Neural cell (in vitro differentiated cells): ENCODE results near the gene NTN4. TPM values are rescaled to one million over a fixed set of nuclear protein-coding genes. Genes with fewer than 3 reads are reported as not detected.
"Not testable (repeated sequence)": the region's sequence is repeated elsewhere in the genome, so short reads cannot be mapped to it uniquely, and the experiment has no call there.

Experiments used
- H2AFZ ChIP-seq: fragments of 200-600, 300-800 bp; sonication (generic), shearing (Covaris generic); 2 replicates; pipeline ENCODE4 v1.6.0; 2014; ENCODE audit warnings: low read depth, mild to moderate bottlenecking, antibody characterized with exemption, low read length, moderate library complexity
- H3F3A ChIP-seq: fragments of 200-600 bp; shearing (Covaris generic); 2 replicates; pipeline ENCODE4 v1.6.1; 2016; ENCODE audit warnings: mild to moderate bottlenecking, moderate library complexity, mixed read lengths, antibody characterized with exemption, low read length; ENCODE audit not compliant: insufficient read depth, poor library complexity, severe bottlenecking
- H3K27ac ChIP-seq: fragments of 200-600, 300-800 bp; sonication (generic), shearing (Covaris generic); 2 replicates; pipeline ENCODE4 v1.5.1; 2014; ENCODE audit warnings: mild to moderate bottlenecking, low read length, moderate library complexity
- H3K27me3 ChIP-seq: fragments of 300-800, 200-600 bp; sonication (generic), shearing (Covaris generic); 2 replicates; pipeline ENCODE4 v1.6.0; 2014; ENCODE audit warnings: mild to moderate bottlenecking, low read depth, low read length, moderate library complexity; ENCODE audit not compliant: insufficient read depth
- H3K36me3 ChIP-seq: fragments of 300-800, 200-600 bp; sonication (generic), shearing (Covaris generic); 2 replicates; pipeline ENCODE4 v1.5.1; 2014; ENCODE audit warnings: mild to moderate bottlenecking, antibody characterized with exemption, low read length, moderate library complexity; ENCODE audit not compliant: insufficient read depth
- H3K4me2 ChIP-seq: fragments of 300-800, 200-600 bp; sonication (generic), shearing (Covaris generic); 2 replicates; pipeline ENCODE4 v1.6.0; 2014; ENCODE audit warnings: mild to moderate bottlenecking, low read length
- H3K4me3 ChIP-seq: fragments of 300-800, 200-600 bp; sonication (generic), shearing (Covaris generic); 2 replicates; pipeline ENCODE4 v1.5.1; 2014; ENCODE audit warnings: mild to moderate bottlenecking, low read length, moderate library complexity
- H3K79me2 ChIP-seq: fragments of 200-600 bp; shearing (Covaris generic); replicated peaks from 2 replicates; pipeline ENCODE4 v1.6.0; 2014; ENCODE audit warnings: mild to moderate bottlenecking, low read length, moderate library complexity; ENCODE audit not compliant: insufficient read depth
- H3K9ac ChIP-seq: fragments of 300-800, 200-600 bp; sonication (generic), shearing (Covaris generic); 2 replicates; pipeline ENCODE4 v1.6.1; 2016; ENCODE audit warnings: mild to moderate bottlenecking, low read length, mixed read lengths
- H3K9me2 ChIP-seq: fragments of 200-600 bp; shearing (Covaris generic); 2 replicates; pipeline ENCODE4 v1.6.1; 2016; ENCODE audit warnings: mild to moderate bottlenecking, low read length, mixed read lengths; ENCODE audit not compliant: insufficient read depth
- H3K9me3 ChIP-seq: fragments of 200-600, 300-800 bp; sonication (generic), shearing (Covaris generic); 2 replicates; pipeline ENCODE4 v1.6.1; 2016; ENCODE audit warnings: mild to moderate bottlenecking, mixed run types, low read length, moderate library complexity, mixed read lengths
- H4K20me1 ChIP-seq: fragments of 200-600 bp; shearing (Covaris generic); 2 replicates; pipeline ENCODE4 v1.6.1; 2016; ENCODE audit warnings: mild to moderate bottlenecking, mixed run types; ENCODE audit not compliant: insufficient read depth
- EP300 ChIP-seq: fragments of 450-650 bp; conservative IDR thresholded peaks from 2 replicates; pipeline ENCODE4 v1.6.1; 2014; ENCODE audit warnings: antibody characterized with exemption, mild to moderate bottlenecking, moderate library complexity; ENCODE audit not compliant: poor library complexity, severe bottlenecking
- EZH2 ChIP-seq: fragments of 200-600, 300-800 bp; shearing (Covaris generic), sonication (generic); IDR thresholded peaks from 2 replicates; pipeline ENCODE4 v1.6.1; 2014; ENCODE audit warnings: antibody characterized with exemption, low read length, borderline replicate concordance, mild to moderate bottlenecking; ENCODE audit not compliant: insufficient read depth, poor library complexity, severe bottlenecking
- MXI1 ChIP-seq: fragments of 450-650 bp; conservative IDR thresholded peaks from 2 replicates; pipeline ENCODE4 v1.6.1; 2014; ENCODE audit warnings: antibody characterized with exemption, mild to moderate bottlenecking; ENCODE audit not compliant: poor library complexity, severe bottlenecking
- POLR2AphosphoS5 ChIP-seq: IDR thresholded peaks from 2 replicates; pipeline ENCODE4 v1.6.1; 2012
- RAD21 ChIP-seq: fragments of 450-650 bp; conservative IDR thresholded peaks from 2 replicates; pipeline ENCODE4 v1.6.1; 2014; ENCODE audit warnings: antibody characterized with exemption, mild to moderate bottlenecking, moderate library complexity
- SMC3 ChIP-seq: fragments of 450-650 bp; conservative IDR thresholded peaks from 2 replicates; pipeline ENCODE4 v1.6.1; 2014; ENCODE audit warnings: antibody characterized with exemption, mild to moderate bottlenecking, moderate library complexity; ENCODE audit not compliant: poor library complexity
- TAF1 ChIP-seq: IDR thresholded peaks from 2 replicates; pipeline ENCODE4 v1.6.1; 2012; ENCODE audit warnings: low read depth
- polyA plus RNA-seq: library from polyadenylated mRNA; depleted of rRNA; stranded (reverse); fragments of >200 nt; gene quantifications from 2 replicates; pipeline ENCODE4 v1.2.3, GENCODE V29; 2014
- TF ChIP-seq, protein P1 (sequence below): IDR thresholded peaks from 2 replicates; pipeline ENCODE4 v1.6.1; 2012; ENCODE audit warnings: borderline replicate concordance
- TF ChIP-seq, protein P2 (sequence below): fragments of 450-650 bp; IDR thresholded peaks from 2 replicates; pipeline ENCODE4 v1.5.1; 2014; ENCODE audit warnings: antibody characterized with exemption, mild to moderate bottlenecking, moderate library complexity; ENCODE audit not compliant: poor library complexity, severe bottlenecking

NTN4 gene
- polyA plus RNA-seq, 1 donor from 2014 or later = 12.4 TPM

DNA sequence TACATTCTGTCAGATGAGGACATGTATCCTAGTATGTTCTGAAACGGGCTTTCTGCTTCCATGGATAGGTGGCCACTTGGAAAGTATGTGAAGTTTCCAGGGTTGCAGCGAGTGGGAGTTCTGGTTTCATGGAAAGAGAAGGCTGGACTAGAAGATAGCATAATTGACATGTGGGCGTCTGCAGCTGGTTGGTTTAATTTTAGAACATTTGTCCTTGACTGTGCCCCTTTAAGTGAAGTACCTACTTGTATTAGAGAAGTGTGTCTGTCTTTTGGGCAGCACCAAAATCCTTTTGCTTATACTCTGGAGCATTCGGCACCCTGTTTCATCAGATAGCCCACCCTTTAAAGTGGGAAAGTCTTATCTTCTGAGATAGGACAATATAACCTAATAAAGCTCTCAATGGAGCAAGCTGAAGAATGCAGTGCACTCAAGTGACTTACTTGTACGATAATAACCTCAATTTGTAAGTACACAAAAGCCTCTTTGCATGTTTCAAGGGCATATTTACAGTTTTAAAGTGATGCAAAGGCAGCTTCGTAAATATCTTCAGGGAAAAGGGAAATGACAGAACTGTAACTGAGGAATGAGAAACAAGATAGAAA is 35.2 kb downstream of the NTN4 start:
- Histone ChIP-seq H3F3A (no peaks in the 10 kb centered on the region), H3K9ac (no peak overlapping the region), H3K9me3 (peaks cover 4% of the 10 kb centered on the region), H2AFZ (no peak overlapping the region), H3K36me3 (no peaks in the 10 kb centered on the region), H4K20me1 (no peaks in the 10 kb centered on the region), H3K4me2 (no peak overlapping the region), H3K27me3 (no peaks in the 10 kb centered on the region), H3K4me3 (no peak overlapping the region), H3K79me2 (no peaks in the 10 kb centered on the region), H3K27ac (no peak overlapping the region), H3K9me2 (no peaks in the 10 kb centered on the region)
- TF ChIP-seq EZH2 = no peak
- no peak for TF ChIP-seq POLR2AphosphoS5
- TF ChIP-seq RAD21 = no peak
- TF ChIP-seq, protein P1, sequence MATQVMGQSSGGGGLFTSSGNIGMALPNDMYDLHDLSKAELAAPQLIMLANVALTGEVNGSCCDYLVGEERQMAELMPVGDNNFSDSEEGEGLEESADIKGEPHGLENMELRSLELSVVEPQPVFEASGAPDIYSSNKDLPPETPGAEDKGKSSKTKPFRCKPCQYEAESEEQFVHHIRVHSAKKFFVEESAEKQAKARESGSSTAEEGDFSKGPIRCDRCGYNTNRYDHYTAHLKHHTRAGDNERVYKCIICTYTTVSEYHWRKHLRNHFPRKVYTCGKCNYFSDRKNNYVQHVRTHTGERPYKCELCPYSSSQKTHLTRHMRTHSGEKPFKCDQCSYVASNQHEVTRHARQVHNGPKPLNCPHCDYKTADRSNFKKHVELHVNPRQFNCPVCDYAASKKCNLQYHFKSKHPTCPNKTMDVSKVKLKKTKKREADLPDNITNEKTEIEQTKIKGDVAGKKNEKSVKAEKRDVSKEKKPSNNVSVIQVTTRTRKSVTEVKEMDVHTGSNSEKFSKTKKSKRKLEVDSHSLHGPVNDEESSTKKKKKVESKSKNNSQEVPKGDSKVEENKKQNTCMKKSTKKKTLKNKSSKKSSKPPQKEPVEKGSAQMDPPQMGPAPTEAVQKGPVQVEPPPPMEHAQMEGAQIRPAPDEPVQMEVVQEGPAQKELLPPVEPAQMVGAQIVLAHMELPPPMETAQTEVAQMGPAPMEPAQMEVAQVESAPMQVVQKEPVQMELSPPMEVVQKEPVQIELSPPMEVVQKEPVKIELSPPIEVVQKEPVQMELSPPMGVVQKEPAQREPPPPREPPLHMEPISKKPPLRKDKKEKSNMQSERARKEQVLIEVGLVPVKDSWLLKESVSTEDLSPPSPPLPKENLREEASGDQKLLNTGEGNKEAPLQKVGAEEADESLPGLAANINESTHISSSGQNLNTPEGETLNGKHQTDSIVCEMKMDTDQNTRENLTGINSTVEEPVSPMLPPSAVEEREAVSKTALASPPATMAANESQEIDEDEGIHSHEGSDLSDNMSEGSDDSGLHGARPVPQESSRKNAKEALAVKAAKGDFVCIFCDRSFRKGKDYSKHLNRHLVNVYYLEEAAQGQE = no peak
- TF ChIP-seq SMC3 = no peak
- TF ChIP-seq EP300 = no peak
- TF ChIP-seq, protein P2, sequence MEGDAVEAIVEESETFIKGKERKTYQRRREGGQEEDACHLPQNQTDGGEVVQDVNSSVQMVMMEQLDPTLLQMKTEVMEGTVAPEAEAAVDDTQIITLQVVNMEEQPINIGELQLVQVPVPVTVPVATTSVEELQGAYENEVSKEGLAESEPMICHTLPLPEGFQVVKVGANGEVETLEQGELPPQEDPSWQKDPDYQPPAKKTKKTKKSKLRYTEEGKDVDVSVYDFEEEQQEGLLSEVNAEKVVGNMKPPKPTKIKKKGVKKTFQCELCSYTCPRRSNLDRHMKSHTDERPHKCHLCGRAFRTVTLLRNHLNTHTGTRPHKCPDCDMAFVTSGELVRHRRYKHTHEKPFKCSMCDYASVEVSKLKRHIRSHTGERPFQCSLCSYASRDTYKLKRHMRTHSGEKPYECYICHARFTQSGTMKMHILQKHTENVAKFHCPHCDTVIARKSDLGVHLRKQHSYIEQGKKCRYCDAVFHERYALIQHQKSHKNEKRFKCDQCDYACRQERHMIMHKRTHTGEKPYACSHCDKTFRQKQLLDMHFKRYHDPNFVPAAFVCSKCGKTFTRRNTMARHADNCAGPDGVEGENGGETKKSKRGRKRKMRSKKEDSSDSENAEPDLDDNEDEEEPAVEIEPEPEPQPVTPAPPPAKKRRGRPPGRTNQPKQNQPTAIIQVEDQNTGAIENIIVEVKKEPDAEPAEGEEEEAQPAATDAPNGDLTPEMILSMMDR = no peak
- no peak for TF ChIP-seq MXI1
- no peak for TF ChIP-seq TAF1

DNA sequence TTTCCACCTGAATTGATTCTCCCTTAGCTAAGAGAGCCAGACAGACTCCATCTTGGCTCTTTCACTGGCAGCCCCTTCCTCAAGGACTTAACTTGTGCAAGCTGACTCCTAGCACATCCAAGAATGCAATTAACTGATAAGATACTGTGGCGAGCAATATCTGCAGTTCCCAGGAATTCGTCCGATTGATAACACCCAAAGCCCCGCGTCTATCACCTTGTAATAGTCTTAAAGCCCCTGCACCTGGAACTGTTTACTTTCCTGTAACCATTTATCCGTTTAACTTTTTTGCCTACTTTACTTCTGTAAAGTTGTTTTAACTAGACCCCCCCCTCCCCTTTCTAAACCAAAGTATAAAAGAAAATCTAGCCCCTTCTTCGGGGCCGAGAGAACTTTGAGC is 44.5 kb downstream of the NTN4 start:
- H3K4me3 ChIP-seq, H3K79me2 ChIP-seq, H3K36me3 ChIP-seq, H4K20me1 ChIP-seq, H3K27me3 ChIP-seq, H3K4me2 ChIP-seq, H3K9me2 ChIP-seq, H2AFZ ChIP-seq, H3K27ac ChIP-seq, H3K9ac ChIP-seq, H3K9me3 ChIP-seq, H3F3A ChIP-seq: not testable (repeated sequence)

DNA sequence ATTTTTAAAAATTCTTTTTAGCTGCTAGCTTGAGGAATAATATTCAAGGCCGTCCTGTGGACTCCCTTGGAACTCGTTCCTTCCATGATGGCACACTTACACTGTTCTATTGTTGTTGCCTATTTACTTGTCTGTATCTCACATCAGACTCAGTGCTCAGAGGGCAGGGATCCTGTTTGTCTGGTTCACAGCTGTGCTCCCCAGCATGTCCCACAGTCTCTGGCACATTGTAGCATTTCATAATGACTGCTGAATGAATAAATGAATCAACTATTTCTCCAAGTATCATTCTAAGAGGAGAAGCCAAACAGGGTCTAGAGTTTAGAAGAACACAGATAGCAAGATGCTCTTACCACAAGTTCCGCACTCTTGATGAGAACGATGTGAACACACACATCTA is 48.0 kb downstream of the NTN4 start:
- Histone ChIP-seq H3K9me3 (no peaks in the 10 kb centered on the region), H4K20me1 (no peaks in the 10 kb centered on the region), H3K36me3 (no peaks in the 10 kb centered on the region), H3K9ac (no peak overlapping the region), H3K79me2 (no peaks in the 10 kb centered on the region), H3F3A (no peaks in the 10 kb centered on the region), H3K9me2 (no peaks in the 10 kb centered on the region), H3K27ac (no peak overlapping the region), H3K27me3 (no peaks in the 10 kb centered on the region), H3K4me3 (no peak overlapping the region), H3K4me2 (no peak overlapping the region), H2AFZ (no peak overlapping the region)
- TF ChIP-seq SMC3 (no peak), EZH2 (no peak), TAF1 (no peak), MXI1 (no peak)
